Measurements from ENCODE around the gene EBF4. TPM values are rescaled to one million over a fixed set of nuclear protein-coding genes. Genes with fewer than 3 reads are reported as not detected.

The EBF4 gene
- total RNA-seq, 4 donors from 2014 or later, result 0.36 to 1.5 (median 1.1) TPM; not detected in 1

DNA sequence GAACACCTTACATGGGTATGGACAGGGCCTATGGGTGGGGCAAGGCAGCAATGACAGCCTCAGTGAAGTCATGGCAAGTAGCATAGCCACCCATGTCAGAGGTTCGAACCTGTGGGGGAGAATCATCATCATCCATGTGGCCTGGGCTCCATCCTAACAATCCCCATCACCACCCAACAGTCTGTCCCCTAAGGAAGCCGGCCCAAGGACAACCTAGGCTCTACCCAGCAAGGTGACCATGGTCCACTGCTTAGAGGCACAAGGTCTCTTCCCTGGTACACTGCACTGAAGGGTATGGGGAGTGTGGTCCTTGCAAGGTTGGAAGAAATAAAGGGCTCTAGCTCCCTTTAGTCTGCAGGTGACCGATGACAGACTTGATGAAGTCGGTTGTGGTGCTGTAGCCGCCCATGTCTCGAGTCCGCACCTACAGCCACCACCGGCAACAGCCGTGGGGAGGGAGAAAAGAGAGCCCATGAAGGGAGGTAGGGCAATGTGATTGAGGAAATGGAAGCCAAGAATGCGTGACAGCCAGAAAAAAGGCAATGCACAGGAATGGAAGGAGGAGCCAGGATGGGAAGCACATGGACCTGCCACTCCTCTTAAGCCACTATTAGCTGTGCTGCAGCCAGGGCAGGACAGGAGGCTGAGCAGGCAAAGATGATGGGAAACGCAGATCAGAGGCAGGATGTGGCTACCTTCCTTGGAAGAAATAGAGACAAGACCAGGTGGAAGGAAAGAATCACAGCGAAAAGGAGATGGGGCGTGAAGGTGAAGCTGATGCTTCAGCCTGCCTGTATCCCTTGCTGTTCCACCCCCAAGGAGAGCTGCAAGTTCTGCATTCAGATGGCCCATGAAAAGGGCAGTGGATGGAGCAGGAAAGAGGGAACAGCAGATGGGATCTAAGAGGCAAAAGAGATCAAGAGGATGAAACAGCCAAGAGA, 33.9 kb upstream of the EBF4 start:
- Histone ChIP-seq H3K27ac (no peak overlapping the region), H3K36me3 (peaks cover 0 to 96% of the 10 kb centered on the region in 2 donors), H3K27me3 (no peaks in the 10 kb centered on the region), H3K4me3 (no peak overlapping the region), H3K4me1 (peaks cover 15 to 21% of the 10 kb centered on the region in 2 donors), H3K9me3 (no peaks in the 10 kb centered on the region)
- TF ChIP-seq POLR2A (IDR thresholded peaks at IDR 0.05), result no peak
- TF ChIP-seq, protein P1, sequence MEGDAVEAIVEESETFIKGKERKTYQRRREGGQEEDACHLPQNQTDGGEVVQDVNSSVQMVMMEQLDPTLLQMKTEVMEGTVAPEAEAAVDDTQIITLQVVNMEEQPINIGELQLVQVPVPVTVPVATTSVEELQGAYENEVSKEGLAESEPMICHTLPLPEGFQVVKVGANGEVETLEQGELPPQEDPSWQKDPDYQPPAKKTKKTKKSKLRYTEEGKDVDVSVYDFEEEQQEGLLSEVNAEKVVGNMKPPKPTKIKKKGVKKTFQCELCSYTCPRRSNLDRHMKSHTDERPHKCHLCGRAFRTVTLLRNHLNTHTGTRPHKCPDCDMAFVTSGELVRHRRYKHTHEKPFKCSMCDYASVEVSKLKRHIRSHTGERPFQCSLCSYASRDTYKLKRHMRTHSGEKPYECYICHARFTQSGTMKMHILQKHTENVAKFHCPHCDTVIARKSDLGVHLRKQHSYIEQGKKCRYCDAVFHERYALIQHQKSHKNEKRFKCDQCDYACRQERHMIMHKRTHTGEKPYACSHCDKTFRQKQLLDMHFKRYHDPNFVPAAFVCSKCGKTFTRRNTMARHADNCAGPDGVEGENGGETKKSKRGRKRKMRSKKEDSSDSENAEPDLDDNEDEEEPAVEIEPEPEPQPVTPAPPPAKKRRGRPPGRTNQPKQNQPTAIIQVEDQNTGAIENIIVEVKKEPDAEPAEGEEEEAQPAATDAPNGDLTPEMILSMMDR (IDR thresholded peaks at IDR 0.05 in 4 of 5, conservative IDR thresholded peaks at IDR 0.05 in 1 of 5), result no peak
- in situ Hi-C loops (cut with MboI; ENCODE audit: low sequenced_read_pairs in 4 of 4) (loop anchor here in 2 of 4 donors (10.0 to 25.0 kb wide), 2 partner anchors 144 to 204 kb away; partner anchors contain the start of gene PTPRA (in 1 of the 2)), intact Hi-C loops (cut with DNase I; ENCODE audit: low total_unique reads) (loop anchor here (10.0 kb wide), 1 partner anchor 216 kb away; the partner anchor contains the start of gene PTPRA)
- DNase-seq (no peak), ATAC-seq (no peak)

DNA sequence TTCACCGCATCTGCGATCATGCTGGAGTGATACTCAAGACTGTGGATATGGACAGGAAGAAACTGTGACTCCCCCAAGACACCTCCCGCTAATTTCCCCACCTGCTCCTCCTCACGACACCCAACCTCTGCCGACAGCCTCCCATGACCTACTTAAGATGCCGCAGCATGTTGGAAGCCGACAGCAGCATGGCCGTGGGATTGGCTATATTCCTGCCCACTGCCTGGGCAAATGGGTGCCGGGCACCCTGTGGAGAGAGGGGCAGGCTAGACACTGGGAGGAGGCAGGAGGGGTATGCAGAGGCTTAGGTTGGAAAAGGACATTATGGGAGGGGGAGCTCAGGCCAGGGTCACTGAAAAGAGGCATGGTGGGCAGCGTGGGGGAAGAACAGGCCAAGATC, 33.0 kb upstream of the EBF4 start:
- Histone ChIP-seq H3K27ac (no peak overlapping the region), H3K4me3 (no peak overlapping the region), H3K9me3 (no peaks in the 10 kb centered on the region), H3K4me1 (peaks cover 10 to 14% of the 10 kb centered on the region in 2 donors), H3K36me3 (peaks cover 0 to 88% of the 10 kb centered on the region in 2 donors), H3K27me3 (no peaks in the 10 kb centered on the region)
- intact Hi-C loops (cut with DNase I; ENCODE audit: low total_unique reads), result loop anchor here (10.0 kb wide), 1 partner anchor 215 kb away; the partner anchor contains the start of gene PTPRA
- DNase-seq, result no peak
- ATAC-seq, result no peak
- no peak for TF ChIP-seq POLR2A (IDR thresholded peaks at IDR 0.05)
- TF ChIP-seq, protein P1 (IDR thresholded peaks at IDR 0.05 in 4 of 5, conservative IDR thresholded peaks at IDR 0.05 in 1 of 5), result no peak
- in situ Hi-C loops (cut with MboI; ENCODE audit: low sequenced_read_pairs in 4 of 4), result loop anchor here in 2 of 4 donors (10.0 to 25.0 kb wide), 2 partner anchors 145 to 203 kb away; partner anchors contain the start of gene PTPRA (in 1 of the 2)

DNA sequence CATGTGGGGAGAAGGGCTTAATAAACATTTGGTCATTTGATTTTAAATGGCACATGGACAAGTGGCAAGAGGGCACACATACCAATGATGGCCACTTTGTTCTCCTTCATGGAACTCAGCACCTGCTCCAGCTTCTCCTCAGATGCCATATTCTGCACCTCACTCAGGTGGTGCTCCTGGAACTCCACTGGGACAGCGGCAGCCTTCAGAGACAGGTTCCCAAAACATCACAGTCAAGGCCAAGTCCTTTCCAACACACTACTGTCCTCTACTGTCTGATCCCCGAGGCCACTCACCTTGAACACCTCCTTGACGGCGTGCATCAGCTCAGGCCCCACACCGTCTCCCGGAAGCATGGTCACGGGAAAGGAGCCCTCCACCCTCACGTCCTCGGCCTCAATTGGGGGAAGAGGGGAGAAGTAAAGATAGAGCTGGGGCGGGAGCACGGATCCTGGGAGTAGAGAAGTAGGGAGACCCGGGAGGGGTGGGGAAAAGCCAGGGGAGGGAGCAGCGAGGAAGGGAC, 29.2 kb upstream of the EBF4 start:
- in situ Hi-C loops (cut with MboI; ENCODE audit: low sequenced_read_pairs in 4 of 4), result loop anchor here in 1 of 4 donors (25.0 kb wide), 1 partner anchor 199 kb away; the partner anchor contains the start of gene PTPRA
- Histone ChIP-seq H3K36me3 (peaks cover 0 to 49% of the 10 kb centered on the region in 2 donors), H3K27ac (peak overlapping the region; percentile 86 to 89 (median 87)), H3K27me3 (no peaks in the 10 kb centered on the region), H3K4me3 (peak overlapping the region; percentile 66 to 98 (median 83)), H3K4me1 (peaks cover 13 to 14% of the 10 kb centered on the region in 2 donors), H3K9me3 (no peaks in the 10 kb centered on the region)
- ATAC-seq (peak in 1 of 2 donors; percentile 4), DNase-seq (no peak)
- intact Hi-C loops (cut with DNase I; ENCODE audit: low total_unique reads), result no loop called here
- TF ChIP-seq, protein P1 (IDR thresholded peaks at IDR 0.05 in 4 of 5, conservative IDR thresholded peaks at IDR 0.05 in 1 of 5), result no peak
- no peak for TF ChIP-seq POLR2A (IDR thresholded peaks at IDR 0.05)

DNA sequence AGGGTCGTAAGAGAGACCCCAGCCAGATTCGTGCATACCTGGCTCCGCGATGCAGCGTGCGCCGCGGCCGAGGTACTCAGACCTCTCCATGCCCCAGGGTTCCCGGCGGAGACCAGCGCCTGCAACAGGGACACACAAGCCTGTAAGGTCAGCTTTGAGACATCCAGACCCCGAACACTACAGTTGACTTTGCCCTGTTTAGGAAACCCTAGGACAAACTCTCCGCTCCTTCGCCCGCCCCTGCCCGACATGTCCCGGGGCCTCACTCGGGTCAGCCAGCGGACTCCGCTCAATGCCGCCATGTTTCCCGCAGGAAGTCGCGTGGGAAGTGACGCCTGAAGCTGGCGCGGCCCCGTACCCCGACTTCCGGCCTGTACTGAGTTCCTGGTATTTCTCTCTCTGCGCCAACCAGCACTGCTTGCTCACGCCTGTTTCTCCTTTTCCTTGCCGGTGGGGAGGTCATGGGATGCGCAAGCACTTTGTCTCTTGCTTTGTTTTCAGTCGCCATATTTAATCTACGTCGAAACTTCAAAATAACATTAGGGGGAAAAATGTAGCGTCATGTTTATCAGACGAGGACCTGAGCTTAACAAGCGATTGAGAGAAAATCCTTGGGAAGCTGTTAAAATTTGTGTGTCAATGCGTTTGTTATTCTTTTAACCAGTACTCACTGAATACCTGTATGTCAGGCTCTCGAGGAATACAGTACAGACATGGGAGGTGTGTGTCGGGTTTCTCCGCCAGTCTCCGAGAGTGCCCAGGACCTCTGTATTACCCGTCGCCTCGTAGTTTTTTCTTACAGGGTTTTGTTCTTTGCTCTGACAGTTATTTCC, 28.5 kb upstream of the EBF4 start, which contains the start of gene IDH3B:
Gene IDH3B, minus strand, starts transcription at position 330 of the 833 bp plus-strand sequence. Its CDS starts 28 bp downstream, at position 302.
- no peaks in the 10 kb centered on the region for H3K27me3 ChIP-seq
- H3K27ac ChIP-seq, result peak within 1 kb of the TSS; percentile 86 to 89 (median 87)
- peaks cover 13 to 14% of the 10 kb centered on the region in 2 donors for H3K4me1 ChIP-seq
- peaks cover 0 to 42% of the 10 kb centered on the region in 2 donors for H3K36me3 ChIP-seq
- DNase-seq (peak; percentile 87 to 93), ATAC-seq (peak; percentile 97 to 98)
- intact Hi-C loops (cut with DNase I; ENCODE audit: low total_unique reads) (loop anchor here (1.0 kb wide), 1 partner anchor 12 kb away; the partner anchor contains the start of gene NOP56), in situ Hi-C loops (cut with MboI; ENCODE audit: low sequenced_read_pairs in 4 of 4) (loop anchor here in 1 of 4 donors (25.0 kb wide), 1 partner anchor 198 kb away; the partner anchor contains the start of gene PTPRA)
- no peaks in the 10 kb centered on the region for H3K9me3 ChIP-seq
- TF ChIP-seq, protein P1 (IDR thresholded peaks at IDR 0.05 in 4 of 5, conservative IDR thresholded peaks at IDR 0.05 in 1 of 5), result no peak
- TF ChIP-seq POLR2A (IDR thresholded peaks at IDR 0.05), result peak; percentile 70 to 76
- H3K4me3 ChIP-seq, result peak within 1 kb of the TSS; percentile 66 to 98 (median 83)
